HG02588 (cell line): ENCODE measurements around the gene BRK1.
"Not testable (repeated sequence)": the region's sequence is repeated elsewhere in the genome, so short reads cannot be mapped to it uniquely, and the experiment has no call there.

Experiments used
- ATAC-seq: cut with Tn5 transposase; IDR thresholded peaks from one replicate; pipeline ENCODE4 v1.9.1; 2021; ENCODE audit warnings: mild to moderate bottlenecking, moderate library complexity; ENCODE audit not compliant: unreplicated experiment

BRK1 gene

GRCh38 chr3:10142707-10143560, 27.5 kb downstream of the BRK1 start:
- ATAC-seq, result no peak

GRCh38 chr3:10145685-10146084, 30.2 kb downstream of the BRK1 start:
- no peak for ATAC-seq

- ATAC-seq, result no peak
These were observed 33.8 kb downstream of the BRK1 start for GRCh38 chr3:10149226-10149625.

- no peak for ATAC-seq
These were observed 35.5 kb downstream of the BRK1 start for GRCh38 chr3:10150987-10151386.

- no peak for ATAC-seq
These were observed 39.1 kb downstream of the BRK1 start for GRCh38 chr3:10154335-10155122.

- ATAC-seq, result no peak
These were observed 39.6 kb downstream of the BRK1 start for GRCh38 chr3:10155123-10155472.

GRCh38 chr3:10155658-10156057, 40.2 kb downstream of the BRK1 start:
- ATAC-seq, result no peak

GRCh38 chr3:10157031-10157430, 41.6 kb downstream of the BRK1 start:
- ATAC-seq, result no peak

GRCh38 chr3:10158555-10158954, 43.1 kb downstream of the BRK1 start:
- not testable (repeated sequence) for ATAC-seq

GRCh38 chr3:10160346-10160745, 44.9 kb downstream of the BRK1 start:
- no peak for ATAC-seq

- ATAC-seq, result no peak
These were observed 45.5 kb downstream of the BRK1 start for GRCh38 chr3:10160925-10161324.

GRCh38 chr3:10162185-10162584, 46.7 kb downstream of the BRK1 start:
- no peak for ATAC-seq

- not testable (repeated sequence) for ATAC-seq
These were observed 48.7 kb downstream of the BRK1 start for GRCh38 chr3:10164201-10164545.

GRCh38 chr3:10164546-10165393, 49.3 kb downstream of the BRK1 start, which contains the start of gene IRAK2:
Gene IRAK2, plus strand, starts transcription at chr3:10164919. Its CDS starts 36 bp downstream, at chr3:10164955.
- ATAC-seq, result peak; percentile 78

- no peak for ATAC-seq
These were observed 50.7 kb downstream of the BRK1 start for GRCh38 chr3:10166213-10166604.

- ATAC-seq, result no peak
These were observed 53.6 kb downstream of the BRK1 start for GRCh38 chr3:10169000-10169496.

- no peak for ATAC-seq
These were observed 55.5 kb downstream of the BRK1 start for GRCh38 chr3:10170915-10171478.

GRCh38 chr3:10173095-10173925, 57.8 kb downstream of the BRK1 start:
- ATAC-seq, result no peak

- ATAC-seq, result no peak
These were observed 58.5 kb downstream of the BRK1 start for GRCh38 chr3:10173926-10174435.

GRCh38 chr3:10175334-10175733, 59.9 kb downstream of the BRK1 start:
- not testable (repeated sequence) for ATAC-seq
